HEK293 (cell line): ENCODE data around the gene CACNB2.

ENCODE experiments used
- CTCF ChIA-PET: fragments of 350-600 bp; formaldehyde crosslinking; extraction: SDS; loops from one replicate; lab custom pipeline; 2021; ENCODE audit warnings: antibody characterized with exemption; lab: Yijun Ruan, JAX
- POLR2A ChIA-PET: fragments of 300-600 bp; formaldehyde crosslinking; extraction: SDS; loops from one replicate; lab custom pipeline; 2020; ENCODE audit warnings: antibody characterized with exemption, inconsistent platforms; lab: Yijun Ruan, JAX
- H3K27ac ChIP-seq: fragments of 200-500 bp; sonication (Bioruptor generic); 2 replicates; pipeline ENCODE4 v1.5.1; 2014; ENCODE audit warnings: low read depth, low read length, control low read depth, inconsistent platforms; ENCODE audit errors: extremely low read depth
- H3K36me3 ChIP-seq, 2 experiments: fragments of 200-500 bp in 1 of 2; sonication (Bioruptor generic) in 1 of 2; 1 replicate in 1 of 2; 2 replicates in 1 of 2; pipeline ENCODE4 v1.5.1; 2014 to 2017; ENCODE audit warnings: inconsistent platforms in 2 of 2, low read length in 2 of 2; ENCODE audit not compliant: control insufficient read depth in 2 of 2, insufficient read depth in 1 of 2
- H3K4me1 ChIP-seq: fragments of 200-500 bp; sonication (Bioruptor generic); 2 replicates; pipeline ENCODE4 v1.5.1; 2014; ENCODE audit warnings: mild to moderate bottlenecking, low read length, inconsistent platforms; ENCODE audit not compliant: control insufficient read depth, insufficient read depth
- H3K4me3 ChIP-seq: 2 replicates; pipeline ENCODE4 v1.5.1; 2011; ENCODE audit warnings: low read depth, mild to moderate bottlenecking, control low read depth, low read length, moderate library complexity
- H3K9me3 ChIP-seq: fragments of 200-500 bp; sonication (Bioruptor generic); 2 replicates; pipeline ENCODE4 v1.5.1; 2014; ENCODE audit warnings: low read depth, low read length, inconsistent platforms; ENCODE audit not compliant: control insufficient read depth, insufficient read depth
- HOXC10 ChIP-seq: sonication (generic); formaldehyde crosslinking; IDR thresholded peaks from 2 replicates; pipeline ENCODE4 v1.8.1; 2023; ENCODE audit warnings: mild to moderate bottlenecking, missing genetic modification reagents
- REPIN1 ChIP-seq: fragments of 450-650 bp; formaldehyde crosslinking; IDR thresholded peaks from 2 replicates; pipeline ENCODE4 v1.5.1; 2017; ENCODE audit warnings: missing biosample characterization, missing genetic modification characterization, low read depth
- SCRT2 ChIP-seq: fragments of 450-650 bp; formaldehyde crosslinking; IDR thresholded peaks from 2 replicates; pipeline ENCODE4 v1.5.1; 2016; ENCODE audit warnings: missing biosample characterization, missing genetic modification characterization
- SP7 ChIP-seq: fragments of 450-650 bp; formaldehyde crosslinking; IDR thresholded peaks from 2 replicates; pipeline ENCODE4 v1.5.1; 2016; ENCODE audit warnings: missing biosample characterization, missing genetic modification characterization
- ZBTB48 ChIP-seq: fragments of 450-650 bp; formaldehyde crosslinking; IDR thresholded peaks from 2 replicates; pipeline ENCODE4 v1.5.1; 2016; ENCODE audit warnings: missing biosample characterization, missing genetic modification characterization
- ZBTB7A ChIP-seq: fragments of 450-650 bp; formaldehyde crosslinking; IDR thresholded peaks from 2 replicates; pipeline ENCODE4 v1.5.1; 2016; ENCODE audit warnings: low read depth, missing biosample characterization, missing genetic modification characterization
- ZNF121 ChIP-seq: fragments of 450-650 bp; formaldehyde crosslinking; IDR thresholded peaks from 2 replicates; pipeline ENCODE4 v1.5.1; 2016; ENCODE audit warnings: missing biosample characterization, missing genetic modification characterization
- ZNF146 ChIP-seq: fragments of 450-650 bp; formaldehyde crosslinking; IDR thresholded peaks from 2 replicates; pipeline ENCODE4 v1.5.1; 2016; ENCODE audit warnings: missing biosample characterization, missing genetic modification characterization
- ZNF175 ChIP-seq: fragments of 450-650 bp; formaldehyde crosslinking; IDR thresholded peaks from 2 replicates; pipeline ENCODE4 v1.5.1; 2016; ENCODE audit warnings: missing biosample characterization, missing genetic modification characterization
- ZNF221 ChIP-seq: fragments of 450-650 bp; formaldehyde crosslinking; IDR thresholded peaks from 2 replicates; pipeline ENCODE4 v1.5.1; 2017; ENCODE audit warnings: missing biosample characterization, missing genetic modification characterization, borderline replicate concordance
- ZNF24 ChIP-seq: fragments of 450-650 bp; formaldehyde crosslinking; IDR thresholded peaks from 2 replicates; pipeline ENCODE4 v1.5.1; 2016; ENCODE audit warnings: missing biosample characterization, missing genetic modification characterization
- ZNF274 ChIP-seq, 2 experiments: fragments of 200-500 bp in 1 of 2; fragments of 450-650 bp in 1 of 2; sonication (Bioruptor generic) in 1 of 2; formaldehyde crosslinking in 1 of 2; IDR thresholded peaks; 2 replicates each; pipeline versions ENCODE4 v1.5.1 to v1.6.1; 2014 to 2016; ENCODE audit warnings: borderline replicate concordance in 1 of 2, inconsistent platforms in 1 of 2, low read length in 1 of 2, missing biosample characterization in 1 of 2, missing genetic modification characterization in 1 of 2
- ZNF404 ChIP-seq: fragments of 450-650 bp; formaldehyde crosslinking; IDR thresholded peaks from 2 replicates; pipeline ENCODE4 v1.5.1; 2017; ENCODE audit warnings: missing biosample characterization, missing genetic modification characterization
- ZNF423 ChIP-seq: fragments of 450-650 bp; formaldehyde crosslinking; IDR thresholded peaks from 2 replicates; pipeline ENCODE4 v1.5.1; 2016; ENCODE audit warnings: missing biosample characterization, missing genetic modification characterization
- ZNF473 ChIP-seq: fragments of 450-650 bp; formaldehyde crosslinking; IDR thresholded peaks from 2 replicates; pipeline ENCODE4 v1.5.1; 2017; ENCODE audit warnings: missing biosample characterization, missing genetic modification characterization
- ZNF529 ChIP-seq: fragments of 450-650 bp; formaldehyde crosslinking; IDR thresholded peaks from 2 replicates; pipeline ENCODE4 v1.5.1; 2017; ENCODE audit warnings: missing genetic modification characterization, missing biosample characterization; ENCODE audit not compliant: insufficient replicate concordance
- ZNF544 ChIP-seq: fragments of 450-650 bp; formaldehyde crosslinking; IDR thresholded peaks from 2 replicates; pipeline ENCODE4 v1.5.0; 2017; ENCODE audit warnings: missing biosample characterization, missing genetic modification characterization
- ZNF558 ChIP-seq: fragments of 450-650 bp; formaldehyde crosslinking; IDR thresholded peaks from 2 replicates; pipeline ENCODE4 v1.5.1; 2016; ENCODE audit warnings: missing biosample characterization, missing genetic modification characterization
- ZNF610 ChIP-seq: fragments of 450-650 bp; formaldehyde crosslinking; IDR thresholded peaks from 2 replicates; pipeline ENCODE4 v1.5.1; 2016; ENCODE audit warnings: missing biosample characterization, missing genetic modification characterization, borderline replicate concordance
- ZNF629 ChIP-seq: fragments of 450-650 bp; formaldehyde crosslinking; IDR thresholded peaks from 2 replicates; pipeline ENCODE4 v1.5.1; 2017; ENCODE audit warnings: missing biosample characterization, missing genetic modification characterization
- ZSCAN23 ChIP-seq: fragments of 450-650 bp; formaldehyde crosslinking; IDR thresholded peaks from 2 replicates; pipeline ENCODE4 v1.5.1; 2016; ENCODE audit warnings: missing biosample characterization, missing genetic modification characterization
- TF ChIP-seq, protein P1 (sequence below): fragments of 450-650 bp; IDR thresholded peaks from 2 replicates; pipeline ENCODE4 v1.5.1; 2018; ENCODE audit warnings: missing biosample characterization, missing genetic modification characterization
- TF ChIP-seq, protein P2 (sequence below): fragments of 450-650 bp; formaldehyde crosslinking; IDR thresholded peaks from 2 replicates; pipeline ENCODE4 v1.5.1; 2016; ENCODE audit warnings: missing biosample characterization, missing genetic modification characterization

Gene CACNB2

DNA sequence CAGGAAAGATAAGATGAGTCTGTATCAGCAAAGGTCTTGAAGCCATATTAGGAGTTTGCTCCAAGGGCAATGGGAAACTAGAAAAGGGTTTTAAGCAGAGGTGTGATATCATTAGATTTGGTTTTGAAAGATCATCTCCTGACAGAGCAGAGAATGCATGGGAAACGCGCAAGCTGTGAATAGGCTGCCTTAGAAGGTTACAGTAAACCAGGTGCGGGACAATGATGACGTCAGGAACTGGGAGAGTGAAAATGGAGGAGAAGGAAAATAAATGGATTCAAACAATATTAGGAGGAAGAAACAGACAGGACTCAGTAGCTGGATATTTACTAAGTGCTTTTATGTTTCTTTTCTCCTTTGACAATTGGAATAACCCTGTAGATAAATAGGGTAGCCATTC, 50.6 kb downstream of the CACNB2 start:
- Histone ChIP-seq H3K36me3 (no peaks in the 10 kb centered on the region), H3K4me3 (no peak overlapping the region), H3K9me3 (no peaks in the 10 kb centered on the region), H3K4me1 (no peaks in the 10 kb centered on the region), H3K27ac (no peak overlapping the region)
- ChIA-PET CTCF (no interaction called here), POLR2A (no interaction called here)
- TF ChIP-seq HOXC10 (CRISPR knock-in tag) = no peak
- no peak for TF ChIP-seq ZNF404 (tag by site-specific recombination)
- no peak for TF ChIP-seq ZNF175
- no peak for TF ChIP-seq ZBTB7A (tag by site-specific recombination)
- TF ChIP-seq ZNF274 (IDR thresholded peaks at IDR 0.05; ENCODE audit: low read length) = no peak
- no peak for TF ChIP-seq ZNF274 (tag by site-specific recombination; IDR thresholded peaks at IDR 0.05; ENCODE audit: borderline replicate concordance)
- TF ChIP-seq ZNF121 (tag by site-specific recombination) = no peak
- TF ChIP-seq, protein P1, sequence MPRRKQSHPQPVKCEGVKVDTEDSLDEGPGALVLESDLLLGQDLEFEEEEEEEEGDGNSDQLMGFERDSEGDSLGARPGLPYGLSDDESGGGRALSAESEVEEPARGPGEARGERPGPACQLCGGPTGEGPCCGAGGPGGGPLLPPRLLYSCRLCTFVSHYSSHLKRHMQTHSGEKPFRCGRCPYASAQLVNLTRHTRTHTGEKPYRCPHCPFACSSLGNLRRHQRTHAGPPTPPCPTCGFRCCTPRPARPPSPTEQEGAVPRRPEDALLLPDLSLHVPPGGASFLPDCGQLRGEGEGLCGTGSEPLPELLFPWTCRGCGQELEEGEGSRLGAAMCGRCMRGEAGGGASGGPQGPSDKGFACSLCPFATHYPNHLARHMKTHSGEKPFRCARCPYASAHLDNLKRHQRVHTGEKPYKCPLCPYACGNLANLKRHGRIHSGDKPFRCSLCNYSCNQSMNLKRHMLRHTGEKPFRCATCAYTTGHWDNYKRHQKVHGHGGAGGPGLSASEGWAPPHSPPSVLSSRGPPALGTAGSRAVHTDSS (tag by site-specific recombination) = no peak
- no peak for TF ChIP-seq ZNF544

DNA sequence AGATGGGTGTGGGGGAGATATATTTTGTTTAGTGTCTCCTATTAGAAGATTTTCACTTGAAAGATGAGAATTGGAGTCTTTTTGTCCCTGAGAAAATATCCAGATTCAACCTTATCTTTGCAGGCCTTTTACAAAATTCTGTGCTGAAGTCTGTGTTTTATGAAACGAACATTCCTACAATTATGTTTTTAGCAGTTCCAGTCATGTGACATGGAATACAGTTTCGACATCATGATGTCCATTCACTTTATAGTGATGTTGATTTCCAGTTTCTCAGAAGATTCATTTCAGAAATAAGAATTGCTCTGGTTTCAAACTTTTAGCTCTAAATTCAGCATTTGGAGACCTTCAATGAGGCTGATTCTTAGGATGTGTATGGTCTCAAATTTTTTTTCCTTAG, 54.4 kb downstream of the CACNB2 start:
- no peak overlapping the region for H3K27ac ChIP-seq
- ChIA-PET POLR2A (no interaction called here), CTCF (no interaction called here)
- H3K4me1 ChIP-seq = no peaks in the 10 kb centered on the region
- no peak overlapping the region for H3K4me3 ChIP-seq
- H3K36me3 ChIP-seq = no peaks in the 10 kb centered on the region
- H3K9me3 ChIP-seq = no peaks in the 10 kb centered on the region
- TF ChIP-seq SP7 (tag by site-specific recombination) (no peak), ZNF423 (no peak), ZNF473 (no peak), REPIN1 (tag by site-specific recombination) (no peak), ZNF121 (tag by site-specific recombination) (no peak), ZNF221 (tag by site-specific recombination) (no peak), ZSCAN23 (tag by site-specific recombination) (no peak), ZBTB48 (no peak), ZNF610 (no peak), ZNF24 (tag by site-specific recombination) (no peak), ZNF558 (tag by site-specific recombination) (no peak), SCRT2 (tag by site-specific recombination) (no peak), ZNF629 (no peak), ZNF146 (tag by site-specific recombination) (no peak), ZNF529 (no peak)
- TF ChIP-seq, protein P2, sequence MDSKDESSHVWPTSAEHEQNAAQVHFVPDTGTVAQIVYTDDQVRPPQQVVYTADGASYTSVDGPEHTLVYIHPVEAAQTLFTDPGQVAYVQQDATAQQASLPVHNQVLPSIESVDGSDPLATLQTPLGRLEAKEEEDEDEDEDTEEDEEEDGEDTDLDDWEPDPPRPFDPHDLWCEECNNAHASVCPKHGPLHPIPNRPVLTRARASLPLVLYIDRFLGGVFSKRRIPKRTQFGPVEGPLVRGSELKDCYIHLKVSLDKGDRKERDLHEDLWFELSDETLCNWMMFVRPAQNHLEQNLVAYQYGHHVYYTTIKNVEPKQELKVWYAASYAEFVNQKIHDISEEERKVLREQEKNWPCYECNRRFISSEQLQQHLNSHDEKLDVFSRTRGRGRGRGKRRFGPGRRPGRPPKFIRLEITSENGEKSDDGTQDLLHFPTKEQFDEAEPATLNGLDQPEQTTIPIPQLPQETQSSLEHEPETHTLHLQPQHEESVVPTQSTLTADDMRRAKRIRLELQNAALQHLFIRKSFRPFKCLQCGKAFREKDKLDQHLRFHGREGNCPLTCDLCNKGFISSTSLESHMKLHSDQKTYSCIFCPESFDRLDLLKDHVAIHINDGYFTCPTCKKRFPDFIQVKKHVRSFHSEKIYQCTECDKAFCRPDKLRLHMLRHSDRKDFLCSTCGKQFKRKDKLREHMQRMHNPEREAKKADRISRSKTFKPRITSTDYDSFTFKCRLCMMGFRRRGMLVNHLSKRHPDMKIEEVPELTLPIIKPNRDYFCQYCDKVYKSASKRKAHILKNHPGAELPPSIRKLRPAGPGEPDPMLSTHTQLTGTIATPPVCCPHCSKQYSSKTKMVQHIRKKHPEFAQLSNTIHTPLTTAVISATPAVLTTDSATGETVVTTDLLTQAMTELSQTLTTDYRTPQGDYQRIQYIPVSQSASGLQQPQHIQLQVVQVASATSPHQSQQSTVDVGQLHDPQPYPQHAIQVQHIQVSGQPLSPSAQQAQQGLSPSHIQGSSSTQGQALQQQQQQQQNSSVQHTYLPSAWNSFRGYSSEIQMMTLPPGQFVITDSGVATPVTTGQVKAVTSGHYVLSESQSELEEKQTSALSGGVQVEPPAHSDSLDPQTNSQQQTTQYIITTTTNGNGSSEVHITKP (tag by site-specific recombination) = no peak
